SK-N-SH (cell line): ENCODE results near the gene GSTM4.

Experiments used
- CHD2 ChIP-seq: fragments of 150-350 bp; IDR thresholded peaks from 2 replicates; pipeline ENCODE4 v1.6.1; 2018; ENCODE audit warnings: low read length; ENCODE audit not compliant: partially characterized antibody
- CTCF ChIP-seq: fragments of 200-600 bp; sonication (generic); IDR thresholded peaks from 2 replicates; pipeline ENCODE4 v1.6.1; 2017; ENCODE audit warnings: antibody characterized with exemption, mild to moderate bottlenecking, moderate library complexity
- EP300 ChIP-seq, 2 experiments: IDR thresholded peaks; 2 replicates each; pipeline versions ENCODE4 v1.4.0 to v1.6.1; 2012; ENCODE audit warnings: borderline replicate concordance in 1 of 2, low read depth in 1 of 2, low read length in 1 of 2
- GABPA ChIP-seq: IDR thresholded peaks from 2 replicates; pipeline ENCODE4 v1.4.0; 2012; ENCODE audit warnings: low read depth, mild to moderate bottlenecking
- GATA2 ChIP-seq: sonication (generic); formaldehyde crosslinking; IDR thresholded peaks from 2 replicates; pipeline ENCODE4 v1.5.0; 2020; ENCODE audit warnings: mild to moderate bottlenecking, missing genetic modification reagents
- JUND ChIP-seq: IDR thresholded peaks from 2 replicates; pipeline ENCODE4 v1.4.0; 2012
- POLR2AphosphoS5 ChIP-seq: IDR thresholded peaks from 2 replicates; pipeline ENCODE4 v1.6.1; 2012; ENCODE audit warnings: low read depth, low read length
- RAD21 ChIP-seq: IDR thresholded peaks from 2 replicates; pipeline ENCODE4 v1.6.1; 2012; ENCODE audit warnings: mild to moderate bottlenecking, low read length
- REST ChIP-seq: IDR thresholded peaks from 2 replicates; pipeline ENCODE4 v1.6.1; 2012; ENCODE audit warnings: mild to moderate bottlenecking, low read depth, low read length, moderate library complexity
- SMC3 ChIP-seq: IDR thresholded peaks from 2 replicates; pipeline ENCODE4 v1.6.1; 2012; ENCODE audit warnings: low read depth, low read length, improper control_type of control experiment
- TAF1 ChIP-seq: IDR thresholded peaks from 2 replicates; pipeline ENCODE4 v1.6.1; 2012; ENCODE audit warnings: low read depth, mild to moderate bottlenecking, low read length, moderate library complexity, borderline replicate concordance
- YY1 ChIP-seq: IDR thresholded peaks from 2 replicates; pipeline ENCODE4 v1.4.0; 2012; ENCODE audit warnings: low read depth, mild to moderate bottlenecking
- ZBTB33 ChIP-seq: IDR thresholded peaks from 2 replicates; pipeline ENCODE4 v1.4.0; 2012; ENCODE audit warnings: low read depth, borderline replicate concordance
- TF ChIP-seq, protein P1 (sequence below): fragments of 150-350 bp; IDR thresholded peaks from 2 replicates; pipeline ENCODE4 v1.6.1; 2017; ENCODE audit warnings: antibody characterized with exemption, low read length, low read depth, borderline replicate concordance

GRCh38 chr1:109697066-109697465 lies 41.2 kb downstream of the GSTM4 start:
- TF ChIP-seq CTCF (no peak), TAF1 (no peak), EP300 (IDR thresholded peaks at IDR 0.05; ENCODE audit: borderline replicate concordance in 1 of 2, low read depth in 1 of 2, low read length in 1 of 2) (no peak), SMC3 (no peak), ZBTB33 (no peak), YY1 (no peak), GATA2 (CRISPR knock-in tag) (no peak), GABPA (no peak), REST (no peak), RAD21 (no peak), JUND (no peak), CHD2 (no peak), POLR2AphosphoS5 (no peak)
- TF ChIP-seq, protein P1, sequence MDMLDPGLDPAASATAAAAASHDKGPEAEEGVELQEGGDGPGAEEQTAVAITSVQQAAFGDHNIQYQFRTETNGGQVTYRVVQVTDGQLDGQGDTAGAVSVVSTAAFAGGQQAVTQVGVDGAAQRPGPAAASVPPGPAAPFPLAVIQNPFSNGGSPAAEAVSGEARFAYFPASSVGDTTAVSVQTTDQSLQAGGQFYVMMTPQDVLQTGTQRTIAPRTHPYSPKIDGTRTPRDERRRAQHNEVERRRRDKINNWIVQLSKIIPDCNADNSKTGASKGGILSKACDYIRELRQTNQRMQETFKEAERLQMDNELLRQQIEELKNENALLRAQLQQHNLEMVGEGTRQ, result no peak
